Stimulated activated naive B cell treated with anti-CD40 and anti-IgM and Interleukin-4, amounts not matched to agents 10 μg/mL and 1 μg/mL and 100 μg/mL, for 72 hours (primary cell): ENCODE data around the gene FAXDC2.
A peak's percentile ranks its signal among the peaks of the same experiment; 100 is the strongest.

Experiments used
- ATAC-seq, 2 donors: fragments of 150-1000 bp; cut with Tn5 transposase; replicated peaks; 2 replicates each; pipeline ENCODE4 v1.10.0; 2021; ENCODE audit warnings: moderate library complexity in 1 of 2
- DNase-seq: peaks from one replicate; pipeline ENCODE4 v3.0.0; 2021
- H3K27ac Mint-ChIP-seq: one replicate; pipeline ENCODE4 v1.8.0; 2022; ENCODE audit warnings: mild to moderate bottlenecking, mixed read lengths
- H3K27me3 Mint-ChIP-seq, 2 donors: one replicate each; pipeline ENCODE4 v1.8.0; 2022; ENCODE audit warnings: mixed read lengths in 2 of 2
- H3K36me3 Mint-ChIP-seq, 2 donors: one replicate each; pipeline ENCODE4 v1.8.0; 2022; ENCODE audit warnings: mixed read lengths in 2 of 2, mild to moderate bottlenecking in 1 of 2
- H3K4me1 Mint-ChIP-seq, 2 donors: one replicate each; pipeline ENCODE4 v1.8.0; 2022; ENCODE audit warnings: mixed read lengths in 2 of 2, mild to moderate bottlenecking in 1 of 2
- H3K4me3 Mint-ChIP-seq, 2 donors: one replicate each; pipeline ENCODE4 v1.8.0; 2022; ENCODE audit warnings: mild to moderate bottlenecking in 2 of 2, mixed read lengths in 2 of 2, moderate library complexity in 1 of 2
- H3K9me3 Mint-ChIP-seq, 2 donors: one replicate each; pipeline ENCODE4 v1.8.0; 2022; ENCODE audit warnings: mixed read lengths in 2 of 2, mild to moderate bottlenecking in 1 of 2

The FAXDC2 gene

GRCh38 chr5:154811653-154812465, 38.5 kb downstream of the FAXDC2 start:
- Mint-ChIP-seq H3K27ac (no peak overlapping the region), H3K9me3 (no peaks in the 10 kb centered on the region), H3K27me3 (no peaks in the 10 kb centered on the region), H3K4me1 (peaks cover 18 to 37% of the 10 kb centered on the region in 2 donors), H3K36me3 (peaks cover 53 to 67% of the 10 kb centered on the region in 2 donors), H3K4me3 (no peak overlapping the region)
- peak; percentile 34 for DNase-seq
- ATAC-seq, result peak; percentile 73 to 76

DNA sequence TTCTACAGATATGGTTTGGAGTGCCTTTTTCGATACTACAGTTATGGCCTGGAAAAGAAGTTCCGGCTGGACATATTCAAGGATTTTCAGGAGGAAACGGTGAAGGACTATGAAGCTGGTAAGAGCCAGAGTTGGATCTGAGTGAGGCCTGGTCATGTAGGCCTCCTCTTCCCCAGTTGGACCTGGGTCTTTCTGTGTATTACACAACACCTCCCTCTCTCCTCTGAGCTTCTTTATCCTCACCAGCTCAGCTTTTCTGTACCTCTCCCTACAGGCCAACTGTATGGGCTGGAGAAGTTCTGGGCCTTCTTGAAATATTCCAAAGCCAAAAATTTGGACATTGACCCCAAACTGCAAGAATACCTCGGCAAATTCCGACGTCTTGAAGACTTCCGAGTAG, 39.2 kb downstream of the FAXDC2 start:
- Mint-ChIP-seq H3K9me3 (no peaks in the 10 kb centered on the region), H3K4me3 (no peak overlapping the region), H3K4me1 (peaks cover 18 to 32% of the 10 kb centered on the region in 2 donors), H3K27me3 (no peaks in the 10 kb centered on the region), H3K36me3 (peaks cover 49 to 67% of the 10 kb centered on the region in 2 donors), H3K27ac (peak overlapping the region; percentile 63)
- DNase-seq (no peak), ATAC-seq (no peak)

DNA sequence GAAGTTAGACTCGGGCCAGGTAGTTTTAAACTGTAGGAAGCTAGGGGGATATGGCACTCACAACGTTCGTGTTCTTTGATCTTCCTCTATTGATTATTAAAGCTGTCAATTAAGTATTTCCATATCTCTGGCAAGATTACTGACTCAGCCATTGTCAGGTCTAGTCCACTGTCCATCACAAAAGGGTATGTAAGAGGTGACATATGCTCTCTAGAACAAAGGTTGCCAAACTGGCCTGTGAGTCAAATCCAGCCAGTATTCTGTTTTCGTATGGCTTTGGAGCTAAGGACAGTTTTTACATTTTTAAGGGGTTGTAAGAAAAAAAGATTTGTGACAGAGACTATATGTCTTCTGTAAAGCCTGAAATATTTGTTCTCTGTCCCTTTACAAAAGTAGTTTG, 44.2 kb downstream of the FAXDC2 start:
- Mint-ChIP-seq H3K9me3 (no peaks in the 10 kb centered on the region), H3K27me3 (no peaks in the 10 kb centered on the region), H3K4me3 (no peak overlapping the region), H3K36me3 (peaks cover 40 to 71% of the 10 kb centered on the region in 2 donors), H3K4me1 (peaks cover 1 to 2% of the 10 kb centered on the region in 2 donors), H3K27ac (no peak overlapping the region)
- ATAC-seq (no peak), DNase-seq (no peak)

DNA sequence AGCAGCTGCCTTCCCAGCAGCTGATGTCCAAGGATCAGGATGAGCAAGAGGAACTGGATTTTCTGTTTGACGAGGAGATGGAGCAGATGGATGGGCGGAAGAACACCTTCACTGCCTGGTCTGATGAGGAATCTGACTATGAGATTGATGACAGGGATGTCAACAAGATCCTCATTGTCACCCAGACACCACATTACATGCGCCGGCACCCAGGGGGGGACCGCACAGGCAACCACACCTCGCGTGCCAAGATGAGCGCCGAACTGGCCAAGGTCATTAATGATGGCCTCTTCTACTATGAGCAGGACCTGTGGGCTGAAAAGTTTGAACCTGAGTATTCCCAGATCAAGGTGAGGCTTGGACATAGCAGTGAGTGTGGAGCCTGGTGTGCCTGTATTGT, 48.4 kb downstream of the FAXDC2 start:
- Mint-ChIP-seq H3K4me1 (no peaks in the 10 kb centered on the region), H3K36me3 (peaks cover 41 to 77% of the 10 kb centered on the region in 2 donors), H3K9me3 (no peaks in the 10 kb centered on the region), H3K27ac (no peak overlapping the region), H3K27me3 (no peaks in the 10 kb centered on the region), H3K4me3 (no peak overlapping the region)
- ATAC-seq (no peak), DNase-seq (no peak)

DNA sequence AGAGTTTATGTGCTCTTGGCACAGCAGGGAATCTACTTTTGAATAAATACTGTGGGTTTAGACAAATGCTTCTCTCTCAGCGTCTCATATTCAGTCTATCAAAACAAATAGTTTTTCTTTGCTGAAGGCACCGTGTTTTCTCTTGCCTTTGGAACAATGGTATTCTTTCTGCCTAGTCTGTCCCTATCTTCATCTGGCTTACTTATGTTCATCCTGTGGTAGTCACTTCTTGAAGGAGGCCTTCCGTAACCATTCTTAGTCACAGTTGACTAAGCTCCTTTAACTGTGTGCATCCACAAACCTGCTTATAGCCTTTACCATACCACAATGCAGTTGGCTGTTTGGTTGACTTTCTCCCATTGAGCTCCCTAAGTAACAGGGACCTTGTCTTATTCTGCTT, 49.3 kb downstream of the FAXDC2 start:
- no peak overlapping the region for H3K27ac Mint-ChIP-seq

DNA sequence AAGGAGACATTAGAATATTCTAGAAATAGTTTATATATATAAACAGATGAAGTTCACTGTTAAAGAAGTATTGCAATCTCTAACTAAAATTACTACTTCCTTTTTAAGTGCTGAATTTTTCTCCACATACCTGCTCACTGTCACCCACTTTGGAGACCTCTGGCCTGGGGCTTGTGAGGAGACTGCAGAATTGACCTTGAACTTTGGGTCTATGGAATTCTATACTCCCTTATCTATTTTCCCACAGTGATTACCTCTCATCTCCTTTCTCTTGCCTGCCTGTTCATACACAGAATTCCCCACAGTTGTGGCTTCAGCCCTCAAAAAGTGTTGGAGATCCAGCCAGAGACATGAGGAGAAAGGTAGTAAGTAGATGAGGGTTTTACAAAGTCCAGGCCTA, 49.8 kb downstream of the FAXDC2 start:
- peaks cover 45 to 74% of the 10 kb centered on the region in 2 donors for H3K36me3 Mint-ChIP-seq
- H3K4me3 Mint-ChIP-seq, result no peak overlapping the region
- H3K9me3 Mint-ChIP-seq, result no peaks in the 10 kb centered on the region
- ATAC-seq (no peak), DNase-seq (no peak)
- H3K27ac Mint-ChIP-seq, result no peak overlapping the region
- H3K4me1 Mint-ChIP-seq, result no peaks in the 10 kb centered on the region
- no peaks in the 10 kb centered on the region for H3K27me3 Mint-ChIP-seq

More for the DNA sequence above, 49.3 kb downstream of the FAXDC2 start:
- Mint-ChIP-seq H3K27me3 (no peaks in the 10 kb centered on the region), H3K9me3 (no peaks in the 10 kb centered on the region), H3K4me3 (no peak overlapping the region), H3K36me3 (peaks cover 45 to 79% of the 10 kb centered on the region in 2 donors), H3K4me1 (no peaks in the 10 kb centered on the region)
- no peak for DNase-seq
- ATAC-seq, result no peak

DNA sequence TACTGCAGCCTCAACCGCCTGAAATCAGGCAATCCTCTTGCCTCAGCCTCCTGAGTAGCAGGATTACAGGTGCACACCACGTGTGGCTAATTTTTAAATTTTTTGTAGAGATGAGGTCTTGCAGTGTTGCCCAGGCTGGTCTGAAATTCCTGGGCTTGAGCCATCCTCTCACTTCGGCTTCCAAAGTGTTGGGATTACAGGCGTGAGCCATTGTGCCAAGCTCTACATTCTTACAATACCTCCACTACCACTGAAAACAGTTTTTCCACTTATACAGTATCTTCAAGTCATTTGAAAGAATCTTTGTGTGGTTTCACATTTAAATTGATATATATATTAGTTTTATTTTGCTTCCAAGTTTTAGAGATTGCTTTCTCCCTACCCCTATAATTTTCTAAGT, 52.6 kb downstream of the FAXDC2 start:
- no peak overlapping the region for H3K4me3 Mint-ChIP-seq
- no peaks in the 10 kb centered on the region for H3K4me1 Mint-ChIP-seq
- no peak overlapping the region for H3K27ac Mint-ChIP-seq
- no peaks in the 10 kb centered on the region for H3K27me3 Mint-ChIP-seq
- no peaks in the 10 kb centered on the region for H3K9me3 Mint-ChIP-seq
- H3K36me3 Mint-ChIP-seq, result peaks cover 44 to 72% of the 10 kb centered on the region in 2 donors
- ATAC-seq (no peak), DNase-seq (no peak)

GRCh38 chr5:154795235-154795596, 55.2 kb downstream of the FAXDC2 start:
- ATAC-seq (no peak), DNase-seq (no peak)
- Mint-ChIP-seq H3K27me3 (no peaks in the 10 kb centered on the region), H3K4me1 (peaks cover 4 to 21% of the 10 kb centered on the region in 2 donors), H3K9me3 (no peaks in the 10 kb centered on the region), H3K27ac (no peak overlapping the region), H3K36me3 (peaks cover 37 to 62% of the 10 kb centered on the region in 2 donors), H3K4me3 (no peak overlapping the region)

- Mint-ChIP-seq H3K4me1 (peaks cover 8 to 26% of the 10 kb centered on the region in 2 donors), H3K4me3 (no peak overlapping the region), H3K9me3 (no peaks in the 10 kb centered on the region), H3K27me3 (no peaks in the 10 kb centered on the region), H3K27ac (no peak overlapping the region), H3K36me3 (peaks cover 34 to 62% of the 10 kb centered on the region in 2 donors)
- ATAC-seq (no peak), DNase-seq (no peak)
Observed at GRCh38 chr5:154794525-154795234, 55.7 kb downstream of the FAXDC2 start.

DNA sequence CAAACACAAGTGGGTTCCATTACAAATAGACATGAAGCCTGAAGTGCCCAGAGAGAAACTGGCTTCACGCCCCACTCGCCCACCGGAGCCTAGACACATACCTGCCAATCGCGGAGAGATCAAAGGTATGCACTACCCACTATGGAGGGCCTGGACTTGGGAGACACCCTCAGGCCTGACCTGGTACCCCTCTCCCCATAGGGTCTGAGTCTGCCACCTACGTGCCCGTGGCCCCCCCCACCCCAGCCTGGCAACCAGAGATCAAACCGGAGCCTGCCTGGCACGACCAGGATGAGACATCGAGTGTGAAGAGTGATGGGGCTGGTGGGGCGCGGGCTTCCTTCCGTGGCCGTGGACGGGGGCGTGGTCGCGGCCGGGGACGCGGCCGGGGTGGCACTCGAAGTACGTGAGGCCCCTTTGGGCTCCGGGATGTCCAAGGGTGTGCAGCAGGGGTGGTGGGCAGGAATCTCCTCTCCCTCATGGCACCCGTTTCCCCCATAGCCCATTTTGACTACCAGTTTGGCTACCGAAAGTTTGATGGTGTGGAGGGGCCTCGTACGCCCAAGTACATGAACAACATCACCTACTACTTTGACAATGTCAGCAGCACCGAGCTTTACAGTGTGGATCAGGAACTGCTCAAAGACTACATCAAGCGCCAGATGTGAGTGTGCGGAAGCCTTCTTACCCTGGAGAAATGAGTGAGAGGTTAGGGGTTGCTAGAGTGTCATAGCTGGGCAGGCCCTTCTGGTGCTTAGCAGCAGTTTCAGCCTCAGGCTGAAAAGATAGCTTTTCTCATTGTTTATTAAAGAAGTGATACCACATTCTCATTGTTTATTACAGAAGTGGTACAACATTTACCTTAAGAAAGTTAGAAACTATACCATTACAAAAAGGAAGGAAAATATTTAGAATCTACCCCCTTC, 56.5 kb downstream of the FAXDC2 start:
- Mint-ChIP-seq H3K36me3 (peaks cover 31 to 54% of the 10 kb centered on the region in 2 donors), H3K27me3 (no peaks in the 10 kb centered on the region), H3K4me1 (peaks cover 8 to 26% of the 10 kb centered on the region in 2 donors), H3K4me3 (no peak overlapping the region), H3K27ac (peak overlapping the region; percentile 47), H3K9me3 (no peaks in the 10 kb centered on the region)
- no peak for ATAC-seq
- no peak for DNase-seq

DNA sequence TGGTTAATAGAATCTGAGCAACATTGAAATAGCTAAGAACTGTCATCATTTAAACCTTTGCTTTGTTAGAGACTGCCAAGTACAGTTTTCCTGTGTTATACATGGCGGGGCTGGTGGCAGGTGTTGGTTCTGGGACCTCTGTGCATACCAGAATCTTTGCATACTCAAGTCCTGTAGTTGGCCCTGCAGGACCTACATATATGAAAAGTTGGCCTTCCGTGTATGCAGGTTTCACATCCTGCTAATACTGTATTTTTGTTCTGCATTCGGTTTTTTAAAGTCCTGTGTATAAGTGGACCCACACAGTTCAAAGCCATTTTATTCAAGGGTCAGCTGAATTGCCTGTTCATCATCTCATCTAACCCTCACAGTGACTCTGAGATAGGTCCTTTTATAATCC, 58.9 kb downstream of the FAXDC2 start:
- peaks cover 22 to 48% of the 10 kb centered on the region in 2 donors for H3K4me1 Mint-ChIP-seq
- H3K27ac Mint-ChIP-seq, result no peak overlapping the region
- peaks cover 25 to 51% of the 10 kb centered on the region in 2 donors for H3K36me3 Mint-ChIP-seq
- DNase-seq (no peak), ATAC-seq (peak; percentile 76 to 78)
- H3K4me3 Mint-ChIP-seq, result no peak overlapping the region
- H3K9me3 Mint-ChIP-seq, result no peaks in the 10 kb centered on the region
- no peaks in the 10 kb centered on the region for H3K27me3 Mint-ChIP-seq

- ATAC-seq (no peak), DNase-seq (no peak)
- Mint-ChIP-seq H3K4me1 (peaks cover 48 to 81% of the 10 kb centered on the region in 2 donors), H3K9me3 (no peaks in the 10 kb centered on the region), H3K27me3 (no peaks in the 10 kb centered on the region), H3K4me3 (peak overlapping the region in 1 of 2 donors; percentile 39), H3K36me3 (peaks cover 14 to 45% of the 10 kb centered on the region in 2 donors), H3K27ac (peak overlapping the region; percentile 93)
Observed at GRCh38 chr5:154788212-154788611, 62.2 kb downstream of the FAXDC2 start.

GRCh38 chr5:154786414-154786813, 64.0 kb downstream of the FAXDC2 start:
- Mint-ChIP-seq H3K4me1 (peaks cover 64 to 90% of the 10 kb centered on the region in 2 donors), H3K4me3 (no peak overlapping the region)
- DNase-seq, result no peak

GRCh38 chr5:154784856-154785255, 65.5 kb downstream of the FAXDC2 start:
- peak overlapping the region; percentile 84 for H3K27ac Mint-ChIP-seq
- ATAC-seq (no peak), DNase-seq (no peak)
- H3K4me3 Mint-ChIP-seq, result no peak overlapping the region
- H3K36me3 Mint-ChIP-seq, result peaks cover 7 to 29% of the 10 kb centered on the region in 2 donors
- H3K27me3 Mint-ChIP-seq, result no peaks in the 10 kb centered on the region
- peaks cover 64 to 90% of the 10 kb centered on the region in 2 donors for H3K4me1 Mint-ChIP-seq
- H3K9me3 Mint-ChIP-seq, result no peaks in the 10 kb centered on the region

More at GRCh38 chr5:154786414-154786813, 64.0 kb downstream of the FAXDC2 start:
- Mint-ChIP-seq H3K9me3 (no peaks in the 10 kb centered on the region), H3K27ac (peak overlapping the region; percentile 85), H3K36me3 (peaks cover 9 to 35% of the 10 kb centered on the region in 2 donors), H3K27me3 (no peaks in the 10 kb centered on the region)
- no peak for ATAC-seq
